ENCODE data around the gene TMPRSS6. TPM values are rescaled to one million over a fixed set of nuclear protein-coding genes. Genes with fewer than 3 reads are reported as not detected.

Gene TMPRSS6
- total and polyA plus RNA-seq, 2 of the 8 experiments (the other 6 are each of a cell fraction or from before 2014, with no cell fraction given) = 0.02 TPM; not detected in 1

- TF ChIP-seq HDAC6 (IDR thresholded peaks at IDR 0.05; ENCODE audit: low read depth, low read length) = no peak
These were observed 52.3 kb downstream of the TMPRSS6 start (continued) for GRCh38 chr22:37057226-37057625.
